ENCODE data around the gene SLC44A5.

GRCh38 chr1:75274920-75275506 lies 335.9 kb downstream of the SLC44A5 start:
- TF ChIP-seq, protein P1, sequence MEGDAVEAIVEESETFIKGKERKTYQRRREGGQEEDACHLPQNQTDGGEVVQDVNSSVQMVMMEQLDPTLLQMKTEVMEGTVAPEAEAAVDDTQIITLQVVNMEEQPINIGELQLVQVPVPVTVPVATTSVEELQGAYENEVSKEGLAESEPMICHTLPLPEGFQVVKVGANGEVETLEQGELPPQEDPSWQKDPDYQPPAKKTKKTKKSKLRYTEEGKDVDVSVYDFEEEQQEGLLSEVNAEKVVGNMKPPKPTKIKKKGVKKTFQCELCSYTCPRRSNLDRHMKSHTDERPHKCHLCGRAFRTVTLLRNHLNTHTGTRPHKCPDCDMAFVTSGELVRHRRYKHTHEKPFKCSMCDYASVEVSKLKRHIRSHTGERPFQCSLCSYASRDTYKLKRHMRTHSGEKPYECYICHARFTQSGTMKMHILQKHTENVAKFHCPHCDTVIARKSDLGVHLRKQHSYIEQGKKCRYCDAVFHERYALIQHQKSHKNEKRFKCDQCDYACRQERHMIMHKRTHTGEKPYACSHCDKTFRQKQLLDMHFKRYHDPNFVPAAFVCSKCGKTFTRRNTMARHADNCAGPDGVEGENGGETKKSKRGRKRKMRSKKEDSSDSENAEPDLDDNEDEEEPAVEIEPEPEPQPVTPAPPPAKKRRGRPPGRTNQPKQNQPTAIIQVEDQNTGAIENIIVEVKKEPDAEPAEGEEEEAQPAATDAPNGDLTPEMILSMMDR (IDR thresholded peaks at IDR 0.05 in 4 of 5, conservative IDR thresholded peaks at IDR 0.05 in 1 of 5) = no peak
- no peak for TF ChIP-seq POLR2A (IDR thresholded peaks at IDR 0.05)
